Gastrocnemius medialis (tissue), 4 donors: ENCODE measurements around the gene IQGAP1. TPM values are rescaled to one million over a fixed set of nuclear protein-coding genes. Genes with fewer than 3 reads are reported as not detected.
"Not testable (repeated sequence)": the region's sequence is repeated elsewhere in the genome, so short reads cannot be mapped to it uniquely, and the experiment has no call there.

Experiments used
- ATAC-seq, 2 donors: fragments of 150-250 bp; one replicate each; pipeline ENCODE4 v1.9.1; 2016
- DNase-seq, 2 donors: peaks; one replicate each; pipeline ENCODE4 v3.0.0-alpha.2; 2019
- H3K27ac ChIP-seq, 4 donors: fragments of 200-600 bp; sonication (generic); 1 replicate in 1 of 4; 2 replicates in 3 of 4; pipeline ENCODE4 v1.5.1; 2016 to 2018; ENCODE audit warnings: mild to moderate bottlenecking in 2 of 4, moderate library complexity in 1 of 4
- H3K27me3 ChIP-seq, 3 donors: fragments of 200-600 bp; sonication (generic) in 2 of 3; 1 replicate in 1 of 3; 2 replicates in 2 of 3; pipeline versions ENCODE4 v1.5.1 to v1.6.0; 2016 to 2019; ENCODE audit warnings: mild to moderate bottlenecking in 1 of 3, moderate library complexity in 1 of 3
- H3K36me3 ChIP-seq, 2 donors: fragments of 200-600 bp; sonication (generic) in 1 of 2; one replicate each; pipeline ENCODE4 v1.5.1; 2017 to 2018
- H3K4me1 ChIP-seq, 2 donors: fragments of 200-600 bp; sonication (generic) in 1 of 2; one replicate each; pipeline ENCODE4 v1.5.1; 2016 to 2017; ENCODE audit warnings: mild to moderate bottlenecking in 2 of 2
- H3K4me3 ChIP-seq, 4 donors: fragments of 200-600 bp; sonication (generic) in 3 of 4; 1 replicate in 1 of 4; 2 replicates in 3 of 4; pipeline ENCODE4 v1.5.1; 2016 to 2019; ENCODE audit warnings: mild to moderate bottlenecking in 2 of 4
- H3K9me3 ChIP-seq, 3 donors: fragments of 200-600 bp; sonication (generic) in 2 of 3; 1 replicate in 1 of 3; 2 replicates in 2 of 3; pipeline ENCODE4 v1.5.1; 2016 to 2019
- CTCF ChIP-seq, 5 experiments: fragments of 450-650 bp in 3 of 5; fragments of 200-600 bp in 2 of 5; sonication (generic) in 2 of 5; IDR thresholded peaks in 4 of 5; conservative IDR thresholded peaks in 1 of 5; 1 replicate in 4 of 5; 2 replicates in 1 of 5; pipeline ENCODE4 v1.5.1; 2016 to 2019; ENCODE audit warnings: antibody characterized with exemption in 5 of 5, mild to moderate bottlenecking in 3 of 5, moderate library complexity in 3 of 5
- POLR2A ChIP-seq, 2 donors: fragments of 450-650 bp; IDR thresholded peaks; one replicate each; pipeline ENCODE4 v1.6.1; 2017; ENCODE audit warnings: antibody characterized with exemption in 2 of 2, mild to moderate bottlenecking in 2 of 2, moderate library complexity in 2 of 2
- in situ Hi-C, 4 donors: fragments of 200-750 bp; cut with MboI; loops; one replicate each; pipeline versions ENCODE4 v1.15.0 to v1.8.0; 2017; ENCODE audit warnings: low sequenced_read_pairs in 4 of 4
- intact Hi-C: fragments of 100-400 bp; cut with DNase I; formaldehyde crosslinking; loops from one replicate; pipeline ENCODE4 v1.15.1; 2023; ENCODE audit warnings: low total_unique reads
- total RNA-seq, 4 donors: library from RNA; depleted of rRNA; stranded (reverse); fragments of >200 nt; gene quantifications; one replicate each; pipeline versions ENCODE4 v1.1.0 to v1.2.3, GENCODE V29; 2016

IQGAP1 gene
- total RNA-seq, 4 donors from 2014 or later = 39.1 to 92.7 (median 59.1) TPM

- no peaks in the 10 kb centered on the region for H3K36me3 ChIP-seq
- no peak for TF ChIP-seq CTCF (IDR thresholded peaks at IDR 0.05 in 4 of 5, conservative IDR thresholded peaks at IDR 0.05 in 1 of 5)
- TF ChIP-seq POLR2A (IDR thresholded peaks at IDR 0.05) = no peak
- no peak for ATAC-seq
- H3K27me3 ChIP-seq = no peaks in the 10 kb centered on the region
- H3K27ac ChIP-seq = peak overlapping the region; percentile 91 to 100 (median 96)
- DNase-seq = no peak
- H3K4me1 ChIP-seq = peaks cover 76 to 80% of the 10 kb centered on the region in 2 donors
- in situ Hi-C loops (no loop called here), intact Hi-C loops (no loop called here)
- H3K9me3 ChIP-seq = no peaks in the 10 kb centered on the region
- no peak overlapping the region for H3K4me3 ChIP-seq
Measured at GRCh38 chr15:90407871-90408317, 19.9 kb downstream of the IQGAP1 start.

GRCh38 chr15:90408657-90409056 is 20.6 kb downstream of the IQGAP1 start:
- no peak for DNase-seq
- Histone ChIP-seq H3K27me3 (no peaks in the 10 kb centered on the region), H3K4me3 (no peak overlapping the region), H3K27ac (peak overlapping the region in 3 of 4 donors; percentile 3 to 91 (median 8)), H3K9me3 (no peaks in the 10 kb centered on the region), H3K36me3 (no peaks in the 10 kb centered on the region), H3K4me1 (peaks cover 76 to 80% of the 10 kb centered on the region in 2 donors)
- in situ Hi-C loops (no loop called here), intact Hi-C loops (no loop called here)
- no peak for TF ChIP-seq CTCF (IDR thresholded peaks at IDR 0.05 in 4 of 5, conservative IDR thresholded peaks at IDR 0.05 in 1 of 5)
- no peak for TF ChIP-seq POLR2A (IDR thresholded peaks at IDR 0.05)
- ATAC-seq = no peak

- H3K36me3 ChIP-seq, H3K27ac ChIP-seq, DNase-seq, in situ Hi-C loops, ATAC-seq, intact Hi-C loops, H3K9me3 ChIP-seq, H3K27me3 ChIP-seq, H3K4me3 ChIP-seq: not testable (repeated sequence)
- H3K4me1 ChIP-seq = peaks cover 76 to 81% of the 10 kb centered on the region in 2 donors
Measured at GRCh38 chr15:90409587-90409986, 21.5 kb downstream of the IQGAP1 start.

- H3K27ac ChIP-seq, DNase-seq, intact Hi-C loops, in situ Hi-C loops, H3K4me3 ChIP-seq, H3K36me3 ChIP-seq, H3K27me3 ChIP-seq, H3K9me3 ChIP-seq, ATAC-seq: not testable (repeated sequence)
- H3K4me1 ChIP-seq = peaks cover 78 to 81% of the 10 kb centered on the region in 2 donors
Measured at GRCh38 chr15:90410316-90410715, 22.3 kb downstream of the IQGAP1 start.

GRCh38 chr15:90411176-90411575 is 23.1 kb downstream of the IQGAP1 start:
- intact Hi-C loops (no loop called here), in situ Hi-C loops (no loop called here)

More at GRCh38 chr15:90411176-90411575, 23.1 kb downstream of the IQGAP1 start:
- ATAC-seq (no peak), DNase-seq (no peak)
- H3K36me3 ChIP-seq = no peaks in the 10 kb centered on the region
- no peak overlapping the region for H3K4me3 ChIP-seq
- TF ChIP-seq CTCF (IDR thresholded peaks at IDR 0.05 in 4 of 5, conservative IDR thresholded peaks at IDR 0.05 in 1 of 5) = no peak
- no peak for TF ChIP-seq POLR2A (IDR thresholded peaks at IDR 0.05)
- no peaks in the 10 kb centered on the region for H3K27me3 ChIP-seq
- H3K9me3 ChIP-seq = no peaks in the 10 kb centered on the region
- H3K4me1 ChIP-seq = peaks cover 73 to 77% of the 10 kb centered on the region in 2 donors
- H3K27ac ChIP-seq = peak overlapping the region in 3 of 4 donors; percentile 12 to 74 (median 66)
